Uterus (tissue), 2 donors: Measurements from ENCODE around the gene LAT.

Experiments
- POLR2A ChIP-seq, 2 donors: fragments of 450-650 bp; IDR thresholded peaks; one replicate each; pipeline ENCODE4 v1.6.1; 2016; ENCODE audit warnings: antibody characterized with exemption in 2 of 2, mild to moderate bottlenecking in 1 of 2, moderate library complexity in 1 of 2
- TF ChIP-seq, protein P1 (sequence below), 4 experiments: fragments of 200-600 bp in 2 of 4; fragments of 450-650 bp in 2 of 4; sonication (generic) in 2 of 4; IDR thresholded peaks; one replicate each; pipeline ENCODE4 v1.5.1; 2016 to 2019; ENCODE audit warnings: antibody characterized with exemption in 4 of 4, mild to moderate bottlenecking in 2 of 4, moderate library complexity in 1 of 4

DNA sequence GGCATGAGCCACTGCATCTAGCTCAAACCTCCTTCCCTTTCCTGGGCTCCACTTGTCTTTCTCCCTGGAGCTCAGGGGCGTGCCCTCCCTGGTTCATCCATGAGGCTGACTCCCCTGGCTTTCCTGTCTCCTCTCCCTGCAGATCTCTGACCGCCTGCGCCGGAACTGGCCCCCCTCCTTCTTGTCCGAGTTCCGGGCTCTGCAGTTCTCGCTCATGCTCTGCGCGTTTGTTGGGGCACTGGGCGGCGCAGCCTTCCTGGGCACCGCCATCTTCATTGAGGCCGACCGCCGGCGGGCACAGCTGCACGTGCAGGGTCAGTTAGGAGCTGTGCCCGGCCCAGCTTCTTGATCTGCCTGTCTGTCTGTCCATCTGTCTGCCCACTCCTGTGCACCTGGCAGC, 1.2 kb upstream of the LAT start:
- TF ChIP-seq, protein P1, sequence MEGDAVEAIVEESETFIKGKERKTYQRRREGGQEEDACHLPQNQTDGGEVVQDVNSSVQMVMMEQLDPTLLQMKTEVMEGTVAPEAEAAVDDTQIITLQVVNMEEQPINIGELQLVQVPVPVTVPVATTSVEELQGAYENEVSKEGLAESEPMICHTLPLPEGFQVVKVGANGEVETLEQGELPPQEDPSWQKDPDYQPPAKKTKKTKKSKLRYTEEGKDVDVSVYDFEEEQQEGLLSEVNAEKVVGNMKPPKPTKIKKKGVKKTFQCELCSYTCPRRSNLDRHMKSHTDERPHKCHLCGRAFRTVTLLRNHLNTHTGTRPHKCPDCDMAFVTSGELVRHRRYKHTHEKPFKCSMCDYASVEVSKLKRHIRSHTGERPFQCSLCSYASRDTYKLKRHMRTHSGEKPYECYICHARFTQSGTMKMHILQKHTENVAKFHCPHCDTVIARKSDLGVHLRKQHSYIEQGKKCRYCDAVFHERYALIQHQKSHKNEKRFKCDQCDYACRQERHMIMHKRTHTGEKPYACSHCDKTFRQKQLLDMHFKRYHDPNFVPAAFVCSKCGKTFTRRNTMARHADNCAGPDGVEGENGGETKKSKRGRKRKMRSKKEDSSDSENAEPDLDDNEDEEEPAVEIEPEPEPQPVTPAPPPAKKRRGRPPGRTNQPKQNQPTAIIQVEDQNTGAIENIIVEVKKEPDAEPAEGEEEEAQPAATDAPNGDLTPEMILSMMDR (IDR thresholded peaks at IDR 0.05), result no peak
- no peak for TF ChIP-seq POLR2A (IDR thresholded peaks at IDR 0.05)
